GM13976 (cell line): Measurements from ENCODE around the gene RMI1.
"Not testable (repeated sequence)": the region's sequence is repeated elsewhere in the genome, so short reads cannot be mapped to it uniquely, and the experiment has no call there.

Experiments
- DNase-seq: peaks from one replicate; pipeline ENCODE4 v3.0.0; 2012; ENCODE audit warnings: low spot score
- CTCF ChIP-seq: IDR thresholded peaks from 2 replicates; pipeline ENCODE4 v1.5.1; 2012; ENCODE audit warnings: borderline replicate concordance, mild to moderate bottlenecking; ENCODE audit not compliant: insufficient read depth; ENCODE audit errors: extremely low read depth, missing control alignments, control extremely low read depth
- in situ Hi-C: fragments of 300-500 bp; cut with MboI; formaldehyde crosslinking; loops from one replicate; pipeline ENCODE4 v1.12.0; 2022; ENCODE audit warnings: low sequenced_read_pairs, mixed read lengths, inconsistent platforms; ENCODE audit not compliant: unreplicated experiment

RMI1 gene

GRCh38 chr9:84031534-84031933 lies 50.9 kb downstream of the RMI1 start:
- in situ Hi-C loops = no loop called here
- no peak for DNase-seq
- no peak for TF ChIP-seq CTCF

GRCh38 chr9:84041857-84042256 lies 61.3 kb downstream of the RMI1 start:
- DNase-seq, in situ Hi-C loops: not testable (repeated sequence)

- no peak for TF ChIP-seq CTCF
- no peak for DNase-seq
- in situ Hi-C loops = no loop called here
These were observed 65.0 kb downstream of the RMI1 start for GRCh38 chr9:84045481-84046097.
